B cell (primary cell): ENCODE data around the gene ELOA2. TPM values are rescaled to one million over a fixed set of nuclear protein-coding genes. Genes with fewer than 3 reads are reported as not detected.

Experiments
- ATAC-seq: fragments of 200-7000 bp; cut with Tn5 transposase; one replicate; pipeline ENCODE4 v1.10.0; 2021; ENCODE audit warnings: low read depth, mild to moderate bottlenecking, moderate number of reproducible peaks, moderate library complexity
- CTCF ChIA-PET: fragments of 350-600 bp; sonication (Branson Sonifier 250); formaldehyde crosslinking; loops from one replicate; lab custom pipeline; 2021; ENCODE audit warnings: antibody characterized with exemption, inconsistent platforms; lab: Charles Lee
- POLR2A ChIA-PET: fragments of 350-600 bp; sonication (Branson Sonifier 250); formaldehyde crosslinking; loops from one replicate; lab custom pipeline; 2021; ENCODE audit warnings: antibody characterized with exemption; lab: Charles Lee
- DNase-seq: peaks from one replicate; pipeline ENCODE4 v3.0.0; 2013
- H2AFZ ChIP-seq: 2 replicates; pipeline ENCODE4 v1.6.1; 2012; ENCODE audit warnings: mild to moderate bottlenecking, low read depth, low read length; ENCODE audit not compliant: insufficient read depth, poor library complexity, severe bottlenecking
- H3K27ac ChIP-seq, 2 donors: 1 replicate in 1 of 2; 2 replicates in 1 of 2; pipeline ENCODE4 v1.5.1; 2012 to 2013; ENCODE audit warnings: low read length in 2 of 2, mild to moderate bottlenecking in 2 of 2, moderate library complexity in 1 of 2
- H3K27me3 ChIP-seq, 4 experiments: fragments of 200-600 bp in 1 of 4; sonication (generic) in 1 of 4; replicated peaks in 1 of 4; 1 replicate in 2 of 4; 2 replicates in 2 of 4; pipeline versions ENCODE4 v1.6.1 to v1.7.0; 2013 to 2016; ENCODE audit warnings: low read length in 3 of 4, mild to moderate bottlenecking in 2 of 4, mixed read lengths in 1 of 4, moderate library complexity in 1 of 4; ENCODE audit not compliant: insufficient read depth in 4 of 4, control insufficient read depth in 3 of 4; ENCODE audit errors: control extremely low read depth in 1 of 4
- H3K36me3 ChIP-seq, 2 experiments: replicated peaks in 1 of 2; 1 replicate in 1 of 2; 2 replicates in 1 of 2; pipeline versions ENCODE4 v1.6.1 to v1.7.1; 2013; ENCODE audit warnings: low read length in 1 of 2; ENCODE audit not compliant: insufficient read depth in 2 of 2, control insufficient read depth in 1 of 2; ENCODE audit errors: control extremely low read depth in 1 of 2, extremely low read depth in 1 of 2
- H3K4me1 ChIP-seq, 2 donors: fragments of 200-600 bp in 1 of 2; sonication (generic) in 1 of 2; 1 replicate in 1 of 2; 2 replicates in 1 of 2; pipeline versions ENCODE4 v1.5.1 to v1.6.1; 2013 to 2017; ENCODE audit warnings: low read length in 2 of 2; ENCODE audit not compliant: control insufficient read depth in 2 of 2, insufficient read depth in 2 of 2
- H3K4me2 ChIP-seq: replicated peaks from 2 replicates; pipeline ENCODE3; 2012; ENCODE audit warnings: mild to moderate bottlenecking, low read depth, low read length; ENCODE audit not compliant: poor library complexity, severe bottlenecking
- H3K4me3 ChIP-seq, 5 experiments: fragments of 200-600 bp in 1 of 5; sonication (generic) in 1 of 5; 1 replicate in 3 of 5; 2 replicates in 2 of 5; pipeline versions ENCODE4 v1.5.1 to v1.7.0; 2011 to 2016; ENCODE audit warnings: low read length in 4 of 5, mild to moderate bottlenecking in 4 of 5, low read depth in 2 of 5, control low read depth in 1 of 5, moderate library complexity in 1 of 5; ENCODE audit not compliant: insufficient read depth in 1 of 5; ENCODE audit errors: control extremely low read depth in 1 of 5, extremely low read depth in 1 of 5
- H3K79me2 ChIP-seq: fragments of 200-600 bp; sonication (generic); one replicate; pipeline ENCODE4 v1.6.0; 2016; ENCODE audit warnings: low read length; ENCODE audit not compliant: control insufficient read depth, insufficient read depth
- H3K9ac ChIP-seq: fragments of 200-600 bp; sonication (generic); 2 replicates; pipeline ENCODE4 v1.6.1; 2017; ENCODE audit warnings: mild to moderate bottlenecking, low read length, moderate library complexity
- H3K9me3 ChIP-seq, 3 donors: one replicate each; pipeline versions ENCODE4 v1.6.1 to v1.7.1; 2013; ENCODE audit warnings: low read length in 2 of 3; ENCODE audit not compliant: control insufficient read depth in 2 of 3, insufficient read depth in 1 of 3; ENCODE audit errors: control extremely low read depth in 1 of 3
- H4K20me1 ChIP-seq: 2 replicates; pipeline ENCODE4 v1.6.0; 2012; ENCODE audit warnings: mild to moderate bottlenecking, low read length; ENCODE audit not compliant: insufficient read depth, control insufficient read depth, poor library complexity, severe bottlenecking
- H3K27ac Mint-ChIP-seq: one replicate; pipeline ENCODE4 v1.8.0; 2021; ENCODE audit warnings: mixed read lengths
- H3K27me3 Mint-ChIP-seq: one replicate; pipeline ENCODE4 v1.8.0; 2021; ENCODE audit warnings: mixed read lengths
- H3K4me1 Mint-ChIP-seq: one replicate; pipeline ENCODE4 v1.8.0; 2021; ENCODE audit warnings: mixed read lengths
- H3K4me3 Mint-ChIP-seq: one replicate; pipeline ENCODE4 v1.8.0; 2021; ENCODE audit warnings: mixed read lengths
- H3K9me3 Mint-ChIP-seq: one replicate; pipeline ENCODE4 v1.8.0; 2022; ENCODE audit warnings: mixed read lengths; ENCODE audit not compliant: insufficient read depth
- EZH2 ChIP-seq: IDR thresholded peaks from 2 replicates; pipeline ENCODE4 v1.6.1; 2012; ENCODE audit warnings: borderline replicate concordance, low read depth, mild to moderate bottlenecking, moderate library complexity, low read length; ENCODE audit not compliant: insufficient read depth, poor library complexity, severe bottlenecking
- WGBS: methylation state at CpG from one replicate; pipeline ENCODE4 v1.1.5; 2013; ENCODE audit warnings: missing lambda C conversion rate; ENCODE audit not compliant: insufficient coverage; 5-methylcytosine and 5-hydroxymethylcytosine counted together
- intact Hi-C: fragments of 100-400 bp; cut with micrococcal nuclease; formaldehyde crosslinking; loops from one replicate; pipeline ENCODE4 v1.10.0; 2022
- polyA plus RNA-seq: library from polyadenylated mRNA; depleted of rRNA; stranded (reverse); fragments of >200 nt; gene quantifications from 2 replicates; pipeline ENCODE4 v1.2.3, GENCODE V29; 2012
- total RNA-seq, 2 donors: library from RNA; stranded (reverse); fragments of 120-200 nt in 1 of 2; gene quantifications; 1 replicate in 1 of 2; 2 replicates in 1 of 2; pipeline versions ENCODE4 v1.2.3 to v1.2.4, GENCODE V29; 2013 to 2022
- TF ChIP-seq, protein P1 (sequence below): fragments of 200-600 bp; IDR thresholded peaks from one replicate; pipeline ENCODE4 v1.8.0; 2022; ENCODE audit warnings: antibody characterized with exemption, mild to moderate bottlenecking

The ELOA2 gene
- total and polyA plus RNA-seq, 2 donors (not counting 1 experiment from before 2014, with no cell fraction given), result not detected

GRCh38 chr18:47077111-47077510 is 41.7 kb upstream of the ELOA2 start:
- Mint-ChIP-seq H3K27me3 (no peaks in the 10 kb centered on the region), H3K4me1 (no peaks in the 10 kb centered on the region), H3K27ac (no peak overlapping the region), H3K9me3 (no peaks in the 10 kb centered on the region), H3K4me3 (no peak overlapping the region)
- POLR2A ChIA-PET, result no interaction called here
- no peak for ATAC-seq
- CTCF ChIA-PET, result no interaction called here
- Histone ChIP-seq H3K27me3 (no peaks in the 10 kb centered on the region), H3K27ac (no peak overlapping the region), H2AFZ (no peak overlapping the region), H3K9me3 (no peaks in the 10 kb centered on the region), H3K9ac (no peak overlapping the region), H3K4me2 (no peak overlapping the region), H3K4me1 (no peaks in the 10 kb centered on the region), H4K20me1 (no peaks in the 10 kb centered on the region), H3K36me3 (no peaks in the 10 kb centered on the region), H3K79me2 (no peaks in the 10 kb centered on the region), H3K4me3 (no peak overlapping the region)
- no peak for DNase-seq
- TF ChIP-seq EZH2, result no peak
- TF ChIP-seq, protein P1, sequence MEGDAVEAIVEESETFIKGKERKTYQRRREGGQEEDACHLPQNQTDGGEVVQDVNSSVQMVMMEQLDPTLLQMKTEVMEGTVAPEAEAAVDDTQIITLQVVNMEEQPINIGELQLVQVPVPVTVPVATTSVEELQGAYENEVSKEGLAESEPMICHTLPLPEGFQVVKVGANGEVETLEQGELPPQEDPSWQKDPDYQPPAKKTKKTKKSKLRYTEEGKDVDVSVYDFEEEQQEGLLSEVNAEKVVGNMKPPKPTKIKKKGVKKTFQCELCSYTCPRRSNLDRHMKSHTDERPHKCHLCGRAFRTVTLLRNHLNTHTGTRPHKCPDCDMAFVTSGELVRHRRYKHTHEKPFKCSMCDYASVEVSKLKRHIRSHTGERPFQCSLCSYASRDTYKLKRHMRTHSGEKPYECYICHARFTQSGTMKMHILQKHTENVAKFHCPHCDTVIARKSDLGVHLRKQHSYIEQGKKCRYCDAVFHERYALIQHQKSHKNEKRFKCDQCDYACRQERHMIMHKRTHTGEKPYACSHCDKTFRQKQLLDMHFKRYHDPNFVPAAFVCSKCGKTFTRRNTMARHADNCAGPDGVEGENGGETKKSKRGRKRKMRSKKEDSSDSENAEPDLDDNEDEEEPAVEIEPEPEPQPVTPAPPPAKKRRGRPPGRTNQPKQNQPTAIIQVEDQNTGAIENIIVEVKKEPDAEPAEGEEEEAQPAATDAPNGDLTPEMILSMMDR, result no peak
- WGBS, result 100% methylated on average over 5 of the region's 7 CpGs
- intact Hi-C loops, result no loop called here

- no peak overlapping the region for H3K4me3 Mint-ChIP-seq
- Histone ChIP-seq H4K20me1 (no peaks in the 10 kb centered on the region), H2AFZ (no peak overlapping the region), H3K9me3 (no peaks in the 10 kb centered on the region), H3K9ac (no peak overlapping the region), H3K79me2 (no peaks in the 10 kb centered on the region), H3K27me3 (no peaks in the 10 kb centered on the region), H3K4me1 (no peaks in the 10 kb centered on the region), H3K4me2 (no peak overlapping the region), H3K4me3 (no peak overlapping the region), H3K27ac (no peak overlapping the region), H3K36me3 (no peaks in the 10 kb centered on the region)
- TF ChIP-seq, protein P1, result no peak
- no peak for TF ChIP-seq EZH2
- intact Hi-C loops, result no loop called here
- CTCF ChIA-PET, result no interaction called here
- H3K9me3 Mint-ChIP-seq, result no peaks in the 10 kb centered on the region
- WGBS, result 75% methylated on average over 6 of the region's 13 CpGs
- ATAC-seq (no peak), DNase-seq (no peak)
- no peaks in the 10 kb centered on the region for H3K27me3 Mint-ChIP-seq
- POLR2A ChIA-PET, result no interaction called here
- no peak overlapping the region for H3K27ac Mint-ChIP-seq
- H3K4me1 Mint-ChIP-seq, result no peaks in the 10 kb centered on the region
Observed at GRCh38 chr18:47075098-47075883, 39.9 kb upstream of the ELOA2 start.
